ENCODE measurements around the gene SLC25A26.

The SLC25A26 gene

DNA sequence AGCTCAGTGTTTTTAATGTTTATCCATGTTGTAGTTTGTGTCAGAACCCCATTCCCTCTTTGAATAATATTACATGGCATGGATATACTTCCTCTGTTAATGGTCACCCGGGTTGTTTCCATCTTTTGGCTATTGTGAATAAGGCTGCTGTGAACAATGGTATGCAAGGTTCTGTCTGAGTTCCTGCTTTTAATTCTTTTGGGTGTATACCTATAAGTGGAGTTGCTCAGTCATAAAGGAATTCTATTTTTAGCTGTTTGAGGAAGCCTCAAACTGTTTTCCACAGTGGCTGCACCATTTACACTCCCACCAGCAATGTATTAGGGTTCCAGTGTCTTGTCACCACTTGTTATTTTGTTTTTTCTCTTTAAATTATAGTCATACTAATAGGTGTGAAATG, 99.6 kb downstream of the SLC25A26 start:
- no peak for DNase-seq

DNA sequence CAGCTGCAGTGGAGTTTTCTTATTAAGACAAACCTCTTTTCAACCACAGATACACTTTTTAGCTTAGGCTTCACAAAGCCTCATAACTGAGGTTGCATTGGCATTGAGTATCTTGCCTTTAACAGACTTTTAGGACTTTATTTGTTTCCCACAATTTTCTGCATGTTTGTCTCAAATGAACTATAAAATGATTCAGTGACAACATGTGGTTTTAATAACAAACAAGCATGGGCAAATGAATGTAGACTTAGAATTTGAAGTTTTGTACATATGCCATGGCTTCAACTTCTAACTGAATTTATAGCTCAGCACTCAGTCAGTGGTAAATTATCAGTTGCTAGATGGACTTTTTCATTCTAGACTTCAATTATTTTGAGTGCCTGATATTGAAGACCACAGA, 101.6 kb downstream of the SLC25A26 start:
- no peak for DNase-seq

DNA sequence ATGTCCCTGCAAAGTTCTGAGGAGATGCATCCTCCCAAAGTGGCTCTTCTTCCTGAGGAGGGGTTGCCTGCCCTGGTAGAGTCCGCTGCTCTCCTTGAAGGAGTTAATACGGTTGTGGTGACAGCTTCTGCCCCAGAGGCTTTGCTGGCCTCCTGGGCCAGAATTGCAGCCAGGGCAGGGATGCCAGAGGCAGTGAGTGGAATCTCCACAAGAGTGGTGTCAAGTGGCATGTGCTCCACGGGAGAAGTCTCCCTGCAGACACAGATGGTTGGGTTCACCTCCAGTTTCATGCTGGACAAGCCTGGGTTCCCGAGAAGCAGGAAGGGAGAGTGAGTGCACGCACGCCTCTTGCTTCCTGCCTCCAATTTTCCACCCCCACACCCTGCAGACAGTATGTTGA, 105.5 kb downstream of the SLC25A26 start:
- DNase-seq: no peak

DNA sequence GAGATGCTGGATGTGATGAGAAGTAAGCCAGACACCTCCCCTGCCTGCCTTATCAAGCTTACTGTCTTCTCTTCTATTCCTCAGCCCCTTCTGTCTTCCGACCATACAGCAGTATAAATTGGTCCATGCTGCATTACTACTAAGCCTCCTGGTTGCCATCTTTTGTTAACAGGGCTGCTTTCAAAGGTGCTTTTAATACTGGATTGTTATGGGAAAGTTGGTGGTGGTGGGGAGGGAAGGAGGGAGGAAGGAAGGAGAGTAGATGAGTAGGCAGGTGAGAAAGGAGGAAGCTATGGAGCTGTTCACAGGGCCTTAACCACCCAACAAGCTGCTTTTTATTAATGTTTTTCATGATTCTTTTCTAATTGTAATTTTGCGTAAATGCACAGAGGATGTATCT, 114.9 kb downstream of the SLC25A26 start:
- DNase-seq: no peak

DNA sequence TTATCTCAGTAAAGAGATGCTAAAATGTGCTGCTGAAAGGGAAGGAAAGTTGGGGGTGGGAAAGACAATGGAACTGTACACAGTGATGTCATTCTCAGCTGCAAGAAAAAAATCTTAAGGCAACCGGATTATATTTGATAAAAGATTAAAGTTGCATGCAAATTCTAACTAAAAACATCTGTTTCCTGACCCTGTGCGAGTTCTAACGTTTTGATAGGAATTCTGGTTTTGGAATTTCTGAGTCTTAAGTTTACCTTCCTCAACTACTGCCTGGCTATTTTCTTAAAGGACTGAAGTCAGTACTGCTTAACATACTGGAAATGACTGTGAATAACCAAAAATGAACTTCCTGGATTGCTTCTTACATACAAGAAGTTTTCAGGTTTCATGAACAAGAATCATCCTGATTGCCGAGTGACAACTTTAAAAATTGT, 115.5 kb downstream of the SLC25A26 start:
- no peak for DNase-seq

DNA sequence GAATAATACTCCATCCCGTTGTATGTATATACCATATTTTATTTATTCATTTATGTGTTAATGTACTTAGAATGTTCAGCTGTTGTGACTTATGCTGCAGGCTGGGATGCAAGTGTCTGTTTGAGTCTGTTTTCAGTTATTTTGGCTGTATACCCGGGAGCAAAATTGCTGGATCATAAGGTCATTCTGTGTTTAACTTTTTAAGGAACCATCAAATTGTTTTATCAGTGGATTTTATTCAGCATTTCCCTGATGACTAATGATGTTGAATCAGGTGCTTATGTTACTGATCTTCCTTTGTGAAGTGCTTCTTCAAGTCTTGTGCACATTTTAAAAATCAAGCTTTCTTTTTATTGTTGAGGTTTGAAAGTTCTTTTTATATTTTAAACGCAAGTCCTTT, 118.1 kb downstream of the SLC25A26 start:
- no peak for DNase-seq

DNA sequence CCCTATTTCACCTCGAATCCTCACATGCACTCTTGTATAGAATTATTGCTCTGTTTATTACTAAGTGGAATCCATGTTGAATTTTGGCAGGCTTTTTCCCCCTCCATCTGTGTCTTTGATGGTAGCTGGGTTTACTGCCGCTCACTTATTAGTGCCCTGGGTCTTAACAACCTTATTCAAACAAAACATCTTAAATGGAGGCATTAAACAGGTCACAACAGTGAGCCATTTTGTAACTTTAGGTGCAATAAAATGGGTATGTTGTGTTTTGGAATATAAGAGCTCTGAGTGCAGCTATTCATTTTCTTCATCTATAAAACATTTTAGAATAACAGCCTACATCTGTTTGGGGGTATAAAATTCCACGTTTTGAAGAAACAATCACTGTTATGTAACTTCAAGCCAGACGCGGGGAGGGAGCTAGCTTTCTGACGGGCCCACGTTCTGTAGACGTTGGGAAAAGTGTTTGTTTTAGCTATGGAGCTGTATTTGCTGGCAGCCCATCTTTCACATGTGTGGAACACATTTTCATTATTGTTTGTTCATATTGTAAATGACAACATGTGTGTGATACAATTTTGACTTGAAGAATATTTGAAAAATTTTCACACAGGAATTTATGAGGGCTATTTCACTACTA, 122.0 kb downstream of the SLC25A26 start:
- DNase-seq: no peak

DNA sequence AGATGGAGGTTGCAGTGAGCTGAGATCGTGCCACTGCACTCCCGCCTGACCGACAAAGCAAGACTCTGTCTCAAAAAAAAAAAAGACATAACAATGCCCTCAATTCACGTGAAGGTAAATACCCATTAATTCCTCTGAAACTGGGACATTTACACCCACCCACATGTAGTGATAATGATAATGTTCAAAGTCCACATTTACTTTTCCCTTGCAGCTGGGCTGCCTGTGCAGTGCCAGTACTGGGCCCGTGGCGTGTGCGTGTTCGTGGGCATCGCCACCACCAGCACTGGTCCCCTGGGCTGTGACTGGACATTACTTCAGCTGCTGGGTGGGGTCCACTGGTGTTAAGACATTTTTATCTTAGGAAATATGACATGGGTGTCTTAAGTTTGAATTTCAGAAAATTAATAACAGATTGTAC, 123.6 kb downstream of the SLC25A26 start:
- DNase-seq: no peak

DNA sequence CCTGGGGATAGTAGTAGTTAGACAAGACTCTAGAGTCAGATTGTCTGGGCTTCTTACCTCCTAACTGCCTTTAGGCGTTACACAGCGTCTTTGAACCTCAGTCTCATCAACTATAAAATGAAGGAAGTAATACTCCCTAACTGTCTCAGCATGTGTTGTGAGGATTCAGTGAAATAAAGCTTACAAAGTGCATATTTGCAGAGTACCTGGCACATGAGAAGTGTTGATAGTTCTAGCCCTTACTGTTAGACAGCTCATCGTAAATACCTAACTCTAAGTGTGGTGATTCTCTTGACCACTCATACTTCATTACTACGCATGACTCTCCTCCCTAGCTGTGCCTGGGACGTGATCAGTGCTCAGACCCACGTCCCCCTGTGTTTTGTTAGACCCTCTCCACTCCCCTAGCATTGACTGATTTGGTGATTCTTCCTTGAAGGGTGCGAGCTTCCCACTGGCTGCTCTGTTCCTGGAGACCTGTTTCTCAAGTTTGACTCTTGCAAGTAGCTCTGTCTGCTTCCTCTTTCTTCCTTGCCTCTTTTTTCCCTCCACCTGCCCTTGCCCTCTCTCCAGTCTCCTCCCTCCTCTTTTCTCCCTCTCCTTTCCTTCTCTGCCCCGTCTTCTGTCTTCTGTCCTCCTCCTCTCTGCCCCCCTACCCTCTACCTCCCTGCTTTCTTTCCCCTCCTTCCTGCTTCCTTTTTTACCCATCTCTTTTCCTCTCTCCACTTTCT, 124.2 kb downstream of the SLC25A26 start:
- no peak for DNase-seq

DNA sequence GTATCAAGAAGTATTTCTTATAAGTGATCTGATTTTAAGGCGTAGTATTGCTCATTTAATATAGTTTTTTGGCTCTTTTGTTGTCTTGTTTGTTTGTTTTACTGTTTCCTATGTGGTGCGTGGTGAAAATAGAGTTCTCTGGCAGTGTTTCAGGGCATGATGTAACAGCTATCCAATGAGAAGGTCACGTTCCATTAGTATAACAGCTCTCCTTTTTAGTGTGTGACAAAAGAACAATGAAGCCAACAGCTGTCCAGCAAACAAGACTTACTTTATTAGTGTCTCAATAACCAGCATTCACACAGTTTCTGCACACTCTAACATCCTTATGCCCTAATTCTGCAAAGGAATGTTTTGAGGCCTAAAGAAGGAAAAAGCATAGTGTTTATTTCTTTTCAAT, 127.9 kb downstream of the SLC25A26 start:
- DNase-seq: no peak

DNA sequence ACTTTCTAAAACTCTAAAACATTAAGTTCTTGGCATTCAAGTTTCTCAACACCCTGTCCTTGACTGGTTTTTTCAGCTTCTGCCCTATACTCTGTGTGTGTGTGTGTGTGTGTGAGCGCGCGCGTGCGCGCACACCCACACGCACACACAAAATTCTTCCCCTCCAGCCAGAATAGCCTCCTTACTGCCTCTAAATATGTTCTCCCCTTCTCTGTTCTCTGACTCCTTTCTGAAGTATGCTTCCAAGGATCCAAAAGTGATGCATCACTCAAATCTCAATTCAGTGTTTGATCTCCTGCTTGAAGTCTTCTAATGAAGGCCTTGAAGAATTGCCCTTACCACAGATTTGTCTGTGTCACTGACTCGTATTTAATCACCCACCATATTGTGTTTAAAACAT, 129.8 kb downstream of the SLC25A26 start:
- no peak for DNase-seq

DNA sequence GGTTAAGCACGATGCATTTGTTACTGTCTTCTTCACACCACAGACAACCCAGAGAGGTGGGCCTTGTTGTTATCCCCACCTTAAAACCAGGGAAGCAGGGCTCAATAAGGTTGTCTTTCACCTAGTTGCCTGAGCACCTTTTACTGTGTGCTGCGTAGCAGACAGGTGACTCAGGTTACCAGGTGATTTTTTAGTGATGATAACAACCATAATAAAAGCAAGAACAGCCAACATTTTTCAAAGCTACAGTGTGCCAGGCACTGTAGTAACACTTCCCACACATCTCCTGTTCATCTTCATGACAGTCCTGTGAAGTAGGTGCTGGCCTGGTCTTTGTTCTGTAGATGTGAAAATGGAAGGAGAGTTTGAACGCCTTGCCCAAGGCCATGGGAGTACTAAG, 132.2 kb downstream of the SLC25A26 start:
- no peak for DNase-seq

DNA sequence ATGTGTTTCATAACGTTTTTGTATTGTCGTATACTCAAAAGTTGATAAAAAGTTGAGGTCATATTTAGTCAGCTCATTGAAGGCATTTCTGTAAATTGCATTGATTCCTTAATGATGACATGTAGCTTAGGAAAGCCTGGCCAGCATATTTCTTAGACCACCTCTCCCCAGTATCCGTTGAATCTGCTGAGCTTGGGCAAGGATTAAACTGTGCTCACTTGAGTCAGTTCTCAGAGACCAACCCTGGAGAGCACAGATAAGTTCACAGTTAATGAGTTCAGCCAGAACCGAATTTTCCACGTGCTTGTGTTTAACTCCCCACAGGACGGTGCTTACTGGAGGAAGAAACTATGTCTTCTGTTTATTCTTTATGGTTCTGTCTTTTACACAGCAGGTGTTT, 132.7 kb downstream of the SLC25A26 start:
- no peak for DNase-seq

DNA sequence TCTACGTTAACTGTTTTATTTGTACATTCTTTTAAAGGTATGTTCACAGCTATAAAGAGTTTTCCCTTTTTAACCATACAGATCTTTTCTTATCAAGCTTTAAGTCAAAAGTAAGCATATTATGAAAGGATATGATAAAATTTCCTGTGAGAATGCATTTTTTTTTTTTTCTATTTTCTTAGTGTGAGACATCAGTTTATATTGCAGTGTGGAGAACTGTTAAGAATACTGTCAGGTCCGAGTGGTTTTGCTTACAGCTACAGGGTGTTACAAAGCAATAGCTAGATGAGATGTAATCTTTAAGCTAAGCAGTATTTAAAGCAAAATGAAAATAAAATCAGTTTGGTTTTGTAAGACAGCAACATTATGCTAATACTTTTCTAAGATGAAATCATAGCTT, 133.2 kb downstream of the SLC25A26 start:
- DNase-seq: no peak

DNA sequence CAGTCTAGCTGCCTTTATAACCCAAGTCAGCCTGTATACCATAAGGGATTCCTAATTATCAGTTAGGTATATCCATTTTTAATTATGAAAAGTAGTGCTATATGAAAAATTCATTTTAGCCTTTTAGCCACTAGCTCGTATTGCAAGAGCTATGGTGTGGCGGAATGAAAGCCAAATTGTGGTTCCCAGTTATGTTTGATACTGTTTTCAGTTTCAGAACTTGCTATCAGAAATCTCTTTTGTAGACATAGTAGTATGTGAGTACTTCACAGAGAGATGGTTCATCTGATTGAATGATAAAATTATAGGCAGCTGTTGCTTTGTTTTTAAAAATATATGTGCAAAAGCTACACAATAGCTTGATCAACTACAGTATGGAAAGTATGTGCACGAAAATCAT, 134.6 kb downstream of the SLC25A26 start:
- DNase-seq: no peak

DNA sequence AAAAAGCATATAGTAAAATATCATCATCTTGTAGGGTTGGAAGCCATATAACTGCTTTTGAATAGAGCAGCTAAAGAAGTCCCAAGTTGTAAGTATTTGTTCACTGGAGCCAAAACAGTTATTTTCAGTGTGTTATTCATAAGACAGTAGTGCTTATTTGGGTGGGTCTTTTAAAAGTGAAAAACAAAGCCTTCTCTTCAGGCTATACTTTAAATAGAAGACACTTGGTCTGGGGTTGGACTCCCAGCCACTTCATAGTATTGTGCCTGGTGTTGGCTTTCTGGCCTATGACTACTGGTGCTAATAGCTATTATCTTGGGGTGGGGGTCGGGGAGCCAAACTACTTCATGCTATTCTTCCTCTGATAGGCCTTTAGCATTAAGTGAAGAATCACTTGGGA, 135.2 kb downstream of the SLC25A26 start:
- no peak for DNase-seq

DNA sequence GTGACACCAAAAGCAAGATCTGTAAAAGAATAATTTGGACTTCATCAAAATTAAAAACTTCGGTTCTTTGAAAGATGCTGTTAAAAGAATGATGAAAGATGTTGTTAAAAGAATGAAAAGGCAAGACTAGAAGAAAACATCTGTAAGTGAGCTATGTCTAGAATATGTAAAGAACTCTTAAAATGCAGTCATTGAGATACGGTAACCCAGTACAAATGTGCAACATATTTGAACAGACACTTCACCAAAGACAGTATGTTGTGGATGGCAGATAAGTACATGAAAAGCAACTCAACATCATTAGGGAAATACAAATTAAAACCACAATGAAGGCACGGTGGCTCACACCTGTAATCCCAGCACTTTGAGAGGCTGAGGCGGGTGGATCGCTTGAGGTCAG, 140.6 kb downstream of the SLC25A26 start:
- no peak for DNase-seq

DNA sequence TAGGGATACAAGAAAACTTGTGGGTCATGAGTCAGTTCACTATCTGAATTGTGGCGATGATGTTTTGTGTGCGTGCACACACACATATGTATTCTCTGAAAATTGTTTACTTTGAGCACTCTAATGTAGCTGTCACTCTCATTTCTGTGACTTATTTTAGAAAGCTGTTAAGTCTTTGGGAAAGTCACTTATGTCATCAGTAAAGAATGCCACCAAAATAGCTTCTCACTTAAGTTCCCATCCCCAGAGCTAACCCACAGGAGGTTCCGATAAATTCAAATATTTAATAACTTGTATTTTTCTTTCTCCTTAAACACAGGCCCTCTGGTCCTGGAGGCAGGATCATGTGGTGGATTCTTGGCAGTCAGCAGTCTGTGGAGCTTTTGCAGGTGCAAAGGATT, 141.7 kb downstream of the SLC25A26 start:
- DNase-seq: no peak

DNA sequence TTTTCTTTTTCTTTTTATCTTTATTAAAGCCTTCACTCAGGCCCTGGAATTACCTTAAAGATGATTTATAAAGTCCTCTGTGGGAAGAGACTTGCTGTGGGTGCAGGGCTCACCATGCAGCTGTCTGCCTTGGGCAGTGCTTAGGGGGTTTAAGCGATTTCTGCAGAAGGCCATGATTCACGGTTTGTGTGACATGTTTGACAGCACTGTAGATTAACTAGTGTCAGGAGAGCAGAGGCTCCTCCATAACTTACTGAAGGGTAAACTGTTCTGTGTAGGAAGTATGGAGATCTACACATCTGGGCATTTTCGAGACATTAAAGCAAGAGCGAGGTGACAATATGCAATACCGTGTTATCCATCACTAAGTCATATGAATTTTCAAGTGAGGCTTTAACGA, 142.3 kb downstream of the SLC25A26 start:
- no peak for DNase-seq

DNA sequence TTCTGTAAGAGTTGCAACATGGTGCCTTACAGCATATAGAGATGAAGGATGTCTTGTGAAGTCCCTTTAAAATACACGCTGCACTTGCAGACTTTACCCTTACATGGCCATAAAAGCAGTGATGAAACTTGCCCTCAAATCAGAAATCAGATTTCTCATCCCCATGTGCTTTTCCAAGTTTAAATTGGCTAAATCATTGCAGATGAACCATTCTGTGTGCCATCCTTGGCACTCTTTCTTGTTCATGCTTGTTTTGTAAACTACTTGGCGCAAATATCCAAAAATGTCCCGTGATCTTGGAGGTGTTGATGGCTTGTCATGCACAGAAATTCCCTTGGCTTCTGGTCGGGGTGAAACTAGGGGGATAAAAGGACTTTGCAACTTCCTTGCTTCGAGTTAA, 144.3 kb downstream of the SLC25A26 start:
- no peak for DNase-seq

DNA sequence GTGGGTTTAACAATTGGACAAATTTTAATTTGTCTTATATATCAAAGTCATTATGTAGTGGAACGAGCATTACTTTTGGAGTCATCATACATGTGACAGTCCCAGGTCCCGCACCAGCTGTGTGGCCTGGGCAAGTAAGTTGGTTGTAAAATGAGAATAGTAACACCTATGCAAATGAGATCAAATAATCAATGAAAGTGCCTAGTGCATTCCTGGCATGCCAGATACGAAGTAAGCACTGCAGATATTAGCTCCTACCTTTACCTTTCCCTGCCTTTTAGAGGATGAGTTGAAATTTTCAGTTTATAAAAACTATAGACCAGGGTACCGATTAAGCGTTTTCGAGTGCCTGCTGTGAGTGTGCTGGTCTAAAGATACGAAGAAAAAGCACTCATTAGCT, 145.9 kb downstream of the SLC25A26 start:
- no peak for DNase-seq

DNA sequence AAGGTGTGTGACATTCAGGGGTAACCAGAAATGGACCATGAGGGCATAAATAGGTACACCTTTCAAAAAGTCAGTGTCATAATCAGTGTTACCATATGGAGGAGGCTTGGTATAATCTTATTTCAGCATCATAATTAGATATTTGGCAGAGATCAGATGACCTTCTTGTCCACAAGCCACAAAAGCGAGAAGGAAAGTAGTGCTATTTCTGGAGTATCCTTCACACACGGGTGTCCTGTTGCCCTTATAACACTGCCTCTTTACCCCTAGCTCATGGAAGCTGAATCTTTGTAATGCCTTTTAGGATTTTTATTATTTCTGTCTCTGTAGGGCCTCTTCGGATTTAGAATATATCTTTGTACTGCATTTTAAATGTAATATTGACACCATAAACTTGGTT, 147.2 kb downstream of the SLC25A26 start:
- DNase-seq: no peak

DNA sequence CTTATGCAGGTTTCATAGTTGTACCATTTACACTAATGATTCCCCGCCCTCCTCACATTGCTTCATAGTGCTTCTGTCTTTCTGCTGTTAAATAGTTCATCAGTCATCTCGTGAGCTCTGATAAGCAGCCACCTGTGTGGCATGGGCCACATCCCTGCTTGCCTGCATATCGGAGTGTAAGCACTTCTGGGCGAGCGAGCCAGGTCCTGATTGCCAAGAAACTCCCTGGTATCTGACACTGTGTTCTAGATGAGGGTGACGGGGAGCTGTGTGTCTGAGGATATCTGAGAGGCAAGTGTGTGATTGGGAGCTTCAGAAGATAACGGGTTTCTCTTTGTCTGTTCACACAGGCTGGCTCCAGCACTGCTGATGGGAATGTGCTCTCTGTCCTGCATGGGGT, 149.4 kb downstream of the SLC25A26 start:
- no peak for DNase-seq

DNA sequence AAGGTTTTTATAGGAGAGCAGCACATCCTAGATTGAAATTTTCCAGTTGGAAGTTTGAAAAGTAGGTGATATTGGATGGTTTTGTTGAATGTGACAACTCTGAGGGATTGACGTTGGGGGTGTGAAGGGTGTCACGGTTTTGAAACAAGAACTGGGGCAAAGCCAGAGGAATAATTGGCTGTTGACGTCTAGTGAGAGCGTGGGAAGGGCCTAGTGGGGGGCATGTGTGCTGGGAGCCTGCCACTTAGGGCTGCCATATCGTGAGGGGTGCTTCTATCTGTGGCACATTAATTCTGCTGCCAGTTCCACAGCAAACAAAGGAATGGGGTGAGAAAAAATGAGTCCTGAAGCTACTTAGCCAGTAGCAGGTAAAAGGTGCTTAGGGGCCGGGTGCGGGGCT, 150.6 kb downstream of the SLC25A26 start:
- no peak for DNase-seq
